Keratinocyte (primary cell): ENCODE results near the gene FRYL. TPM values are rescaled to one million over a fixed set of nuclear protein-coding genes. Genes with fewer than 3 reads are reported as not detected.

ENCODE experiments used
- DNase-seq: peaks from one replicate; pipeline ENCODE4 v3.0.0-alpha.2; 2011; ENCODE audit warnings: low read depth, missing footprints, low spot score
- FAIRE-seq: peaks from 2 replicates; lab custom pipeline; 2011; peaks lifted over from hg19 to GRCh38; lab: Jason Lieb, UNC
- H2AFZ ChIP-seq: 2 replicates; pipeline ENCODE4 v1.6.0; 2012; ENCODE audit warnings: low read length, control low read depth, inconsistent platforms; ENCODE audit not compliant: control insufficient read depth
- H3K27ac ChIP-seq: 2 replicates; pipeline ENCODE4 v1.5.1; 2011; ENCODE audit warnings: low read length; ENCODE audit not compliant: control insufficient read depth, insufficient read depth
- H3K27me3 ChIP-seq: 3 replicates; pipeline ENCODE4 v1.6.0; 2011; ENCODE audit warnings: low read length; ENCODE audit not compliant: control insufficient read depth, insufficient read depth; ENCODE audit errors: extremely low read depth
- H3K36me3 ChIP-seq, 2 experiments: 2 replicates in 1 of 2; 3 replicates in 1 of 2; pipeline ENCODE4 v1.5.1; 2011; ENCODE audit warnings: low read length in 2 of 2, mild to moderate bottlenecking in 1 of 2; ENCODE audit not compliant: control insufficient read depth in 2 of 2, insufficient read depth in 2 of 2; ENCODE audit errors: extremely low read depth in 1 of 2
- H3K4me1 ChIP-seq: 3 replicates; pipeline ENCODE4 v1.5.1; 2011; ENCODE audit warnings: low read length; ENCODE audit not compliant: control insufficient read depth, insufficient read depth; ENCODE audit errors: extremely low read depth
- H3K4me2 ChIP-seq: 3 replicates; pipeline ENCODE4 v1.6.0; 2011; ENCODE audit warnings: low read depth, low read length; ENCODE audit not compliant: control insufficient read depth, insufficient read depth; ENCODE audit errors: extremely low read depth
- H3K4me3 ChIP-seq, 3 experiments: fragments of 200-600 bp in 1 of 3; sonication (generic) in 1 of 3; 2 replicates in 2 of 3; 3 replicates in 1 of 3; pipeline ENCODE4 v1.5.1; 2011 to 2016; ENCODE audit warnings: low read length in 3 of 3, mild to moderate bottlenecking in 3 of 3, control low read depth in 2 of 3, inconsistent platforms in 1 of 3, low read depth in 1 of 3, mixed read lengths in 1 of 3, mixed run types in 1 of 3, moderate library complexity in 1 of 3; ENCODE audit not compliant: control insufficient read depth in 2 of 3, insufficient read depth in 2 of 3; ENCODE audit errors: extremely low read depth in 1 of 3
- H3K79me2 ChIP-seq: 2 replicates; pipeline ENCODE4 v1.6.0; 2012; ENCODE audit warnings: low read length; ENCODE audit not compliant: control insufficient read depth, insufficient read depth
- H3K9ac ChIP-seq: 3 replicates; pipeline ENCODE4 v1.6.0; 2011; ENCODE audit warnings: low read length; ENCODE audit not compliant: control insufficient read depth, insufficient read depth; ENCODE audit errors: extremely low read depth
- H3K9me1 ChIP-seq: 3 replicates; pipeline ENCODE4 v1.6.0; 2011; ENCODE audit warnings: low read length; ENCODE audit not compliant: control insufficient read depth, insufficient read depth; ENCODE audit errors: extremely low read depth
- H3K9me3 ChIP-seq: 2 replicates; pipeline ENCODE4 v1.5.1; 2012; ENCODE audit warnings: low read depth, low read length; ENCODE audit not compliant: control insufficient read depth
- H4K20me1 ChIP-seq: 3 replicates; pipeline ENCODE4 v1.6.0; 2011; ENCODE audit warnings: low read length; ENCODE audit not compliant: control insufficient read depth, insufficient read depth; ENCODE audit errors: extremely low read depth
- CTCF ChIP-seq, 3 experiments: IDR thresholded peaks in 1 of 3; conservative IDR thresholded peaks in 1 of 3; optimal IDR thresholded peaks in 1 of 3; 2 replicates in 2 of 3; 3 replicates in 1 of 3; pipeline versions ENCODE3 to v1.5.1; 2011; ENCODE audit warnings: low read length in 3 of 3, mild to moderate bottlenecking in 3 of 3, moderate library complexity in 2 of 3, control low read depth in 1 of 3, inconsistent platforms in 1 of 3; ENCODE audit not compliant: insufficient read depth in 2 of 3; ENCODE audit errors: extremely low read depth in 1 of 3
- EZH2 ChIP-seq: IDR thresholded peaks from one replicate; pipeline ENCODE4 v1.6.1; 2012; ENCODE audit warnings: inconsistent platforms, mild to moderate bottlenecking, low read length, moderate library complexity
- dilution Hi-C: fragments of 300-500 bp; cut with MboI; formaldehyde crosslinking; loops from one replicate; pipeline ENCODE4 v1.7.0; 2020; ENCODE audit warnings: low sequenced_read_pairs; ENCODE audit not compliant: extremely low pct_ligation_motif_present
- polyA plus RNA-seq, 5 experiments: library from polyadenylated mRNA; depleted of rRNA in 3 of 5; stranded (reverse) in 3 of 5; stranded (forward) in 1 of 5; unstranded in 1 of 5; fragments of >200 nt; gene quantifications; 1 replicate in 1 of 5; 2 replicates in 3 of 5; 3 replicates in 1 of 5; pipeline versions ENCODE4 v1.2.1 to v1.2.3, GENCODE V29; 2011 to 2012; ENCODE audit warnings: missing spikeins in 2 of 5, low read depth in 1 of 5, low replicate concordance in 1 of 5

FRYL gene
- polyA plus RNA-seq, 1 donor (not counting 4 experiments of a cell fraction or from before 2014, with no cell fraction given) = 40.4 TPM

GRCh38 chr4:48571471-48571870, 208.6 kb downstream of the FRYL start:
- Histone ChIP-seq H4K20me1 (no peaks in the 10 kb centered on the region), H3K9me3 (no peaks in the 10 kb centered on the region), H3K36me3 (peaks cover 2 to 17% of the 10 kb centered on the region in 2 experiments), H3K79me2 (no peaks in the 10 kb centered on the region), H3K4me2 (no peak overlapping the region), H3K4me1 (peaks cover 3% of the 10 kb centered on the region), H3K27ac (no peak overlapping the region), H3K9me1 (no peaks in the 10 kb centered on the region), H3K4me3 (no peak overlapping the region), H3K27me3 (no peaks in the 10 kb centered on the region), H3K9ac (no peak overlapping the region), H2AFZ (no peak overlapping the region)
- FAIRE-seq = no peak
- dilution Hi-C loops = no loop called here
- TF ChIP-seq CTCF (optimal IDR thresholded peaks at IDR 0.05 in 1 of 3, IDR thresholded peaks at IDR 0.05 in 1 of 3, conservative IDR thresholded peaks at IDR 0.05 in 1 of 3; ENCODE audit: extremely low read depth in 1 of 3, insufficient read depth in 2 of 3, low read length in 3 of 3) (no peak), EZH2 (no peak)
- no peak for DNase-seq

GRCh38 chr4:48570646-48571220, 209.3 kb downstream of the FRYL start:
- H3K9me3 ChIP-seq = no peaks in the 10 kb centered on the region
- no peak overlapping the region for H3K27ac ChIP-seq
- H3K36me3 ChIP-seq = peaks cover 1 to 19% of the 10 kb centered on the region in 2 experiments
- DNase-seq (no peak), FAIRE-seq (no peak)
- peaks cover 3% of the 10 kb centered on the region for H3K4me1 ChIP-seq
- H4K20me1 ChIP-seq = no peaks in the 10 kb centered on the region
- no peaks in the 10 kb centered on the region for H3K9me1 ChIP-seq
- no peak overlapping the region for H3K4me2 ChIP-seq
- H2AFZ ChIP-seq = no peak overlapping the region
- no peaks in the 10 kb centered on the region for H3K27me3 ChIP-seq
- TF ChIP-seq CTCF (optimal IDR thresholded peaks at IDR 0.05 in 1 of 3, IDR thresholded peaks at IDR 0.05 in 1 of 3, conservative IDR thresholded peaks at IDR 0.05 in 1 of 3; ENCODE audit: extremely low read depth in 1 of 3, insufficient read depth in 2 of 3, low read length in 3 of 3) = no peak
- TF ChIP-seq EZH2 = no peak
- no peak overlapping the region for H3K9ac ChIP-seq
- no peak overlapping the region for H3K4me3 ChIP-seq
- H3K79me2 ChIP-seq = no peaks in the 10 kb centered on the region
- dilution Hi-C loops = no loop called here
